Effector CD8-positive, alpha-beta T cell (primary cell): ENCODE measurements around the gene RCAN2.

Experiments
- DNase-seq: peaks from one replicate; lab custom pipeline; 2025; lab: John Stamatoyannopoulos, UW

RCAN2 gene

DNA sequence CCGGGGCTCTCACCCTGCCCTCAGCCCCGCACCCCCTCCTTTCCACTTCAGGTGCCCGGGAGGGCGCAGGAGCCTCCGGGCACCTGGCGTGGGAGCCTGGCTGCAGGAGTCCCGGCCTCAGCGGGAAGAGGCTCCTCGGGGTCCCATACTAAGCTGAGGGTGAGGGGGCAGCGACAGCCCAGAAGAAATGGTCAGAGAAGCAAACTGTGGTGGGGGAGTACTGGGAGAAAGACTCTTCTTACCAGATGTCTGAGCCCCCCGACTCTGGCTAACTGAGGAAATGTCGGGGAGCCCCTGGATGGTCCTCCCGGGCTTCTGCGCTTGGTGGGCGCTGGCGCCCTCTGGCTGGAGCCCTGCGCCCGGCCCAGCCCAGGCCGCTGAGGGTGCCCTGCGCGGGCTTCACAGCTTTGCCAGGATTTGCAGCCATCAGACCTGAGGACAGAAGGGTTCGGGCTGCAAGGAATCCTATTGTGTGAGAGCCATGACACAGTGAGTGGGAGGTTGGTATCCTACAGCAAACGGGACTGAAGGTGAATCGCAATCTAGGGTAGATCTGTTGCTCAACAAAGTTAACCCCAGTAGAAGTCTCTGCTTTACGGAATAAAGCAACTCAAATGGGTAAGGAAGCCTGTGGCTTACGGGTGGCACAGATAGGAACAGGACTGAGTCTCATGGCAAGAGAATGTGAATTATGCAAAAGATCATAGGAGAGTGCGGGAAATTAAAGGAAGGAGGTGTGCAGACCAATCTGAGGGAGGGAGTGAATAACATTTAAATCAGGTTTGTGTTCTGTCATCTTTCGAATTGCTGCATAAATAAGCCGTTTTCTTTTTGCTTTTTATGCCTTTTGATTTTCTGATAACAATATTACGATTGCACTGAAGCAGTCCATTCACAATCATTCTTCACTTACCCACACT is 639 bp upstream of the RCAN2 start:
- no peak for DNase-seq

DNA sequence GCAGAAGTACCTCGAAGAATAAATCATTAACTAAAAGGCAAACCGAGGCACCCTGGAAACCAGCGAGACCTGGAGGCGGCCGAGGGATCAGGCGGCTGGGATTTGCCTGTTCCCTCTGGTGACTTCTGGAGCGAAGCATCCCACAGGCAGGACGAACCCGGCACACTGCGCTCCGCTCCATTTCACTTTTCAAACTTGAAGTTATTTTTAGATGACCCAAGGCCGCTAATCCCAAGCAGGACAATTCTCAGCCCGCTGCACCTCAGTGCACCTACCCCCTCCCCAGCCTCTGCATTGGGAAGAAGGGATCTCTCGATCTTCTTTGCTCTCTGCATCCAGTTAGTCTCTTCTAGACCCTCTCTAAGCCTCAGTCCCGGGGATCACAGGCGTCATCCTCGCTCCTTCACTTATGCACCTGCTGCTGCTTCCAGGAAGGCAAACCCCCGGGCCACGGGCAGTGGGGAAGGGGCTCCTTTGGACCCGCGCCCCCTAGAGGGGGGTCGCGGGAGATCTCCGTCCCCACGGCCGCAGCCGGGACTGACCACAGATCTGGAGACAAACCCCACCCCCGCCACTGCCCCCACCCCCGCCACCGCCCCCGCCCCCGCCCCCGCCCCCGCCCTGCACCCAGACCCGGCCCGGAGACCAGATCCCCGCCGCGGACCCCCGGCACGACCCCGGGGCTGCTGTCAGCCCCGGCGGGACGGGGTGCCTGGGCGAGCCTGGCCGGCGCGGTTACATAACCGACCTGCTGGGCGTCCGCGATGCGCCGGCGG is 636 bp downstream of the RCAN2 start:
- DNase-seq: no peak

DNA sequence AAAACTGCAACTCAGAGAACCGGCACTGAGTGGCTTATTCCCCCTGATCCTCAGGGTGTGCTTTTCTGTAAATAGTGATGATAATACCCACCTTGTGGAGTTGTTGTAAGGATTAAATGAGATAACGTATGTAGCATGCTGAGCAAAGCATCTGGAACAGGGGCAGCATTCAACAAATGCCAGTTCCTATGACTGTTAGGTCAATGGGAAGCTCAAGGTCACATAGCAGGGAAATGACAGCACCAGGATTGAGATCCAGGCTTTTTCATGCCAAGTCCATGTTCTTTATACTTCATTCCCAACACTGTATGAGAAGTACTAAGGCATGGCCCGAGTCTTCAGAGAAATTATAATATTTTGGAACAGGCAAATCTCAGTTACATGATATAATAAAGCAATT is 5.1 kb downstream of the RCAN2 start:
- DNase-seq: no peak

DNA sequence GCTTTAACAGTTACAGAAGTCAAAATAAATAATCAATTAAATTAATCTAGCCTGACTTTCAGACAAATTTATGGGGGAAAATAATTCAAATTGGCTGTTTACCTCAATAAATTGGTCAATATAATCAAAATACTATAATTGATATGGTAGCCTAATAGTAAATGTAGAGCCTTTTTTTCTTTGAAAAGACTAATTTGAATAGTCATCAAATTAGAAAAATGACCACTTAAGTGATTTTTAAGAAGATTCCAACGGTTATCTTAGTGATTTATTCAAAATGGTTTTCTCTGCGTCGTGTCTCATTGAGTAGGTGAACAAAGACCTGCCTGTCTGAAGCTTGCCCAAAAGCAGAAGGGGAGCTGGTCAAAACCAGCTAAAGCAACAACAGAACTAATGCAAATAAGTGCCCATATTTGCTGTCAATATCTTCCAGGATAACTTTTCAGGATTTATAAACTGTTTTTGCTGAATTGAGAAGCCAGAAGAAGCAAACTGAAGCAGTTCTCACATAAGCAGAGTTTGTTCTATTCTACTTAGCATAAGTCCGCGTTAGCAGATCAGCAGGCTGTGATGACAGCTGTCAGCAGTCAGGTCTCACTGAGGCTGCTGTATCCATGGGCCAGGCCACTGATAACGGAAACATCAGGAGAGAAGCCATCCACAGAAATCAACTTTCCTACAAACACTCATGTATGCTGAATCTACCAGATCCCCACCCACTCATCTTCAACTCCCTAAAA is 7.0 kb downstream of the RCAN2 start:
- DNase-seq: no peak

DNA sequence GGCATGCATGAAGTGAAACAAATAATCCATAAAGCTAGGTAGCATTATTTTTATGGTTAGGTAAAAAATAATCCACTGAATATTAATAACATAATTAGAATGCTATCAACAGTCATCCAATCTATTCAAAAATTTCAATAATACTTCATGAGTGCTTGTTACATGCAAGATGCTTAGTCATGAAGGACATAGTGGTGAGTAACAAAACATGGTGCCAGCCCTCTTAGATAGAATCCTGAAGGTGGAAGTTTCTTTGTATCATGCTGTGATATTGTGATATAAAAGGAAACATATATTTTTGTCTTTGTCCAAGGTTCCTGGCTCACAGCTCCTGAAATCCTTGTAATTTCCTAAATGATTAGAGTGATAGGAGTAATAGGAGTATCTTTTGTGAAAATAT is 14.9 kb downstream of the RCAN2 start:
- no peak for DNase-seq

DNA sequence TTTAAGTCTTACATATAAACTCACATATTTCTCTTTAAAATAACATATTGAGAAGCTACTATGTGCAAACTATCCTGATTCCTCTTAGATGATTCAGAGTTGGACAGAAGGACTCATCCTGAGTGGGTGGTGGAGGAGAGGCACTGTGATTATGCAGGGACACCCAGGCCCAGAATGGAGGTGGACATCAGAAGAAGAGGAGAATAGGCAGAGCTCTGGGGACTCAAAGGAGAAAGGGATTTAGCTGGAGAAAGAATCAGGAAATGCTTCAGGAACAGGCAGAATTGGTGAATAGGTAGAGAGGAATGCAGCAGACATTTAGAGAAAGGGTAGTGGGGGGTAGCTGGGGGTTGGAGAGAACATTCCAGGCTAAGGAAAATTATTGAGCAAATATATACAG is 17.4 kb downstream of the RCAN2 start:
- DNase-seq: no peak

DNA sequence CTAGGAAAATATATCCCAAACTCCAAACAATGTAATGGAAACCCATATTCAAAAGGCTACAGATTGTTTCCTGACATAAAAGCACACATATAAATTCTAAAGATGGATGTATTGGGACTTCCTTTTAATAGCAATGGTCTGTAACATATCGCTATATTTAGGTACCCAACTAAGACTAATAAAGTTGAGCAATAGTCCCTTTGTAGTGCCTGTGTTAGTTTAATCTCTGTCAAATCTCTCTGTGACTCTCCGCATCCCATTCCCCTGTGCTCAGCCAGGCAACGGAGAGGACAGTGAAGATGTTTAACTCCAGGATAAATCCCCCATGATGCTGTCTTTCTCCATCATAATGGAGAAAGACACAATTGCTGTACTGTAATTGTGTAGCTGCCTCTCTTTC is 19.0 kb downstream of the RCAN2 start:
- no peak for DNase-seq

DNA sequence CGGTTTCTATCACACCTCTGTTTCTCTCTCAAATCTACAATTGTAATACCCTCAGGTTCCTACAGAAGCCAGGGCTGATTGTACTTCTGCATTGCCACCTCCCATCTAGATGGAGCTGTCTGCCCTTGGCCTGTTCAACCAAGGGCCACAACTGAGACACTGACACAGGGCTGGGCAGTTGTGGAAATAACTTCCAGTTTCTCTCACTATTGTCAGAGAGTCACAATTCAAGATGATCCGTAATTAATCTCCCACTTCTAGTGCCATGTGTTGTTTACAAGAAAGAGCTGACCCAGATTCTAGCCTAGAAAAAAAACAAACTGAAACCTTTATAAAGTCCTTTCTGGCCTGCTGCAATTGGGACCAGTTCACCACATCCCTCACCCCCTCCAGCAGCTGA is 22.2 kb downstream of the RCAN2 start:
- no peak for DNase-seq

DNA sequence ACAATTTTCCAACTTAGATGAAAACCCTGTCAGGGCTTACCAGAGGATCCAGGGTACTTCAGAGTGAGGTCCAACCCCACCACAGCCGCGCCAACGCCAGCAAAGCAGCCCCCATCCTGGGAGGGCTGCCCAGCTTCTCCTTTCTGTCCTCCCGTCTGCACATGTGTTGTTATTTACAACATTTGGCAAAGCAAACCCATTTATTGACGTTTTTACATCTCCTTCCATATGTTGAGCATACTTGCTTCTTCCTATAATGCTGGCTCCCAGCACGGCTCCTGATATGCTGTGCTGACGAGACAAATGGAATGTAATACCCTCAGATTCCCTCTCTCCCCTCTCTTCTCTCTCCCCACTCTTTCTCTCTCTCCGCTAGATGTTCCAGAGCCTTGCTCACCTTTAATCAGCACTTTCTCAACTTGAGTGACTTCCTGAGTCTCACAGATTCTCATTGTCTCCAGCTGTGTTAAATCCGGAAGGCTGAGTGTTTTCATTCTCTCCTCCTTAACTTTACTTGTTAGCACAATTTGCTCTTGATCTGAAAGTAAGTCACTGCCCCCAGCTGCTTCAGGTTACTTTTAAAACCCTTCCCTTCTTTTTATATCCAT is 22.7 kb downstream of the RCAN2 start:
- no peak for DNase-seq

DNA sequence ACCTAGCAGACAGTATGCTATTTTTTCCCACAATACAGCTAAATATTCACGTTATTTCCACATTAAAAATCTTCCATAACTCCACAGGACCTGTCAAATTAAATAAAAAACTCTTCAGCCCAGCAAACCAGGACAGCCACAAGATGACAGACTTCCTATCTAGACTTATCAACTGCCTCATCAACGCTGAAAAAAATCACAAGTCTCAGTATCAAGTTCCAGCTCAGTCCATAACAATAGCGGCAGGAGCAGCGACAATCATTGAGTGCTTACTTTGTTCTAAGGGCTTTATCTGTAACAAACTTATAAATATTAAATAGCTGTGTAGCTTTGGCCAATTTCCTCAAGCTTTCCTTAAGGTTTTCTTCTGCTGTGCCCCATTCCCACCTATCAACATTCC is 24.7 kb downstream of the RCAN2 start:
- DNase-seq: no peak

DNA sequence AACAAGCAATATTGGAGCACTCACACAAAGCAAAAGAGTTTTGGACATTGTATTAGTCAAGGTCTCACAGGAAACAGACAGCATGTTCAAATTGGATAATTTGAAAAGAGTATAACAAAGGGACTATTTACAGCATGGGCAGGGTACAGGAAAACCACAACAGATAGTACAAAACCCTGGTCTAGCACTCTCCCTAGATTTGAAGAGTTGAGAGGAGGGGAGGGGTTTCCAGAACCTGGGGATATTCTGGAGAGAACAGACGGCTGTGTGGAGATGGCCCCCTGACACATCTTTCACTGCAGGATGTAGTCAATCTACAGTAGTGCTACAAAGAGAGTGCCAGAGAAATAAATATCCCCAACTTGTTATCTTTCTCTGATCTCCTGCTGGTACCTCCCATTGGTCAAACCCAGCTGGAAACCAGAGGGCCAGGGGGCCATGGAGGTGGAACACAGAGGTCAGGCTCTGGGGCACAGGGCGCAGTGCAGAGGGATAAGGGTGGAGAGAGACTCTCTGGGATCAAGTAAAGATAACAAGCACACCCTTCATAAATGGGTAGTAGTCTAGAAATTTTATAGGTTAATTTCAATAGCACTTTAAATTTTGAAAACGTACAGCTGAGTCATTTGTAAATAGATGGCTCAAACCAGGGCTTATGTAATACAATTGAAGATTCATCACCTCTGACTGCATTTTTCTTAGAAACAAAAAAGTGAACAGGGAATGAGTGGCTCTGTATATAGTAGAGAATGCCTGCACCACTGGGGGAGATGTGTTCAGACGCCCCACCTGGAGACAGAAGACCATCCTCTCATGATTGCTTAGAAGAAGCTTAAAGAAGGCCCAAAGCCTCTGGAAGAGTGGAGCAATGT is 25.7 kb downstream of the RCAN2 start:
- no peak for DNase-seq

DNA sequence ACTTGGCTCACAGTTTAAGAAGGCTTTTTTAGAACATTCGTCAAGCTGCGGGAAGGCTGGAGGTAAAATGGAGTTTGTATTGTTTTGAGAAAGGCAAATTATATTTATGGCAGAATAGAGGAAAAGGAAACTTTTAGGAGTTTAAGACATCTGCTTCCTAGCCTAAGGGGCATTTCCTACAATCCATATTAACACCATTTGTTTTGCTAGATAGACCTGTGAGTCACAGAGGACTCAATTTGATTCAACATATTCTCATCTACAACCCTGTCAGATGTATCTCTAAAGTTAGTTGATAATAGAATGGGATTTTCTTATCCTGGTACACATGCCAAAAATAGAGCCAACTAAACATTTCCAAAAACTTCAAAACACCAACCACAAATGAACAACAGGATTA is 35.0 kb downstream of the RCAN2 start:
- no peak for DNase-seq

DNA sequence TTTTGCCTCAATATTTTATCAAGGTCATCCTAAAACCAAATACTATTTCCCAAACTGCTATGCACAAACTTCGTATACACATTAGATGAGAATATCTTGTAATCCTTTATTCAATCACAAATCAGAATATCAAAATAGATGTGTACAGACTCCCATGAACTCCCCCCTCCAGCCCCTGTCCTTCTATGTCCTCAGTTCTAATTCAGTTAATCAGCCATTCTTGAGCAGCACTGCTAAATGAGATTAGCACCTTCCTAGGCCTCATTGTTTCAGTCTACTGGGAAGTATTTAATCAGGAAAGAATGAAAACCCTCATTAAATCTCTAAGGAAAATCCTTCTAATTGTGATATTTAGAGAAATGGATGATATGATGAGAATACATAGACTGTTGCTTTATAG is 36.6 kb downstream of the RCAN2 start:
- DNase-seq: no peak

DNA sequence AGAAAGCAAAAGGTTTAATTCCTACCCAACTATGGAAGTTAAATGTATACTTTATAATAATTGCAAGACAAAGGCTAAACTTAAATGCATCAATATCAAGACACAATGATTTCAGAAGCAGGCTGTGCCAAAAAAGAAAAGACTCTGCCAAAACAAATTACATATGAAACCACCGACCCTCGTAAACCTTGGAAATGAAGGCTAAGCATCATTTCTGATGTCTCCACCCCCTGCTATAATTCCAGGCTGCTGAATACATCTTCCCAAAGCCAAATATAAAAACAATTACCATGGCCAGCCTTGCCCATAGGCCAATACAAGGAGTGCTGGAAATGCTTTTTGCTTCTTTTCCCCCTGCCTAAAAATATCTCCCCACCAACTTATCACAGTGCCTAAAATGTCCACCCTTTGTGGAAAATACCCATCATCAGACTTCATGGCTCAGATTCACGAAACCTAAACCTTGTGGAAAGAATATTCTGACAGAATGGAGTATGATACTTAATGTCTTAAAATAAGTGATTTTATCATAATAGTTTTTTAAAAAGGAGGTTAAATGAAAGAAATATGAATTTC is 37.4 kb downstream of the RCAN2 start:
- DNase-seq: no peak

DNA sequence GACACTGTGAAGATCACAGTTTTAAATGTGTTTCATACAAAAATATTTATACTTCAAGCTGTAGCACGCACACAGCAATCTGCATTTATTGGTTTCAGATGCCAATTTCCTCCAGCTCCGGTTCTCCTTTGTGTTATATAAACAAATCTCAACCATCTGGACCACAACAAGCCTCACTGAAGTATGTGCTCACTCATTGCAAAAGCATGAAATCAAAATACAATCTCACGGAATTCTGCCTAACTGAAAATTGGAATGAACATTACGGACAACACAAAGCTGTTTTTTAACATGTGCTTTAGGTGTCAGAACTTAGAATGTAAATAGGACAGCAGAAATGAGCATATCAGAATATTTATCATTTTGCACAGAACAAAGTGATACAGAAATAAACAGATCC is 38.0 kb downstream of the RCAN2 start:
- DNase-seq: no peak

DNA sequence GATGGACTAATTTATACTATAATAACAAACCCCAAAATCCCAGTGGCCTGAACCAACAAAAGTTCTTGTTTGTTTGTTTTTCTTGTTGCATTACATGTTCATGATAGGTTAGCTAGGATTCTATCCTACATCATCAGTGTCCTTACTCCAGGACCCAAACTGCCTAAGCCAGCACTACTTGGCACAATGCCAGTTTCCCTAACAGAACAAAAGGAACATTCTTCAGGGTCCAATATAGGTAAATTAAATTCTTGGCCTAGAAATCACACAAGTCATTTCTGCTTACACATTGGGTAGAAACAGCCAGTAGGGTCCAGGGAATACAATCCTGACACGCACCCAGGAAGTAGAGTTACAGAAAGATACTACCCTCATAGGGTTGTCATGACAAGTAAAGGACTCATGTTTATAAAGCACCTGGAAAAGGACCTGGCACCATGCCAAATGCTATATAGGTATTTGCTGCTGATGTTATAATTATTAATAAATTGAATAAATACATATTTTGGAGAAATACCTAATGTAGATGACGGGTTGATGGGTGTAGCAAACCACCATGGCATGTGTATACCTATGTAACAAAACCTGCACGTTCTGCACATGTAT is 38.8 kb downstream of the RCAN2 start:
- DNase-seq: no peak

DNA sequence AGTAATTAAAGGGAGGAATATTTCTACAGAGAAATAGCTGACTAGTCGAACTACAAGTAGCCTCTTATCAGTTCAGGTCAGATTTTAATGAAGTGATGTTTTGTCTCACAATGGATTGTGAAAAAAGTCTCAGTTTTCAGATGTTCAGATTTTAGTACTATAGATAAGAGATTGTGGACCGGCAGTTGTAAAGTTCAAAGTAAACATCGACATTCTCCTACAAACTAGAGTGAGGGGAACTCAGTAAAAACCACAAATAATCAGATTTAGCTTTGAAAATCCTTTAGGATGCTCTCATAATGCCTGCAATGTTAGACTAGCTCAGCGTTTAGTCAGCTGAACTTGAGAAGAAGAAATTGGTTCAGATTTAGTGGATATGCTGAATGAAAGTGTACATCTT is 39.9 kb downstream of the RCAN2 start:
- no peak for DNase-seq

DNA sequence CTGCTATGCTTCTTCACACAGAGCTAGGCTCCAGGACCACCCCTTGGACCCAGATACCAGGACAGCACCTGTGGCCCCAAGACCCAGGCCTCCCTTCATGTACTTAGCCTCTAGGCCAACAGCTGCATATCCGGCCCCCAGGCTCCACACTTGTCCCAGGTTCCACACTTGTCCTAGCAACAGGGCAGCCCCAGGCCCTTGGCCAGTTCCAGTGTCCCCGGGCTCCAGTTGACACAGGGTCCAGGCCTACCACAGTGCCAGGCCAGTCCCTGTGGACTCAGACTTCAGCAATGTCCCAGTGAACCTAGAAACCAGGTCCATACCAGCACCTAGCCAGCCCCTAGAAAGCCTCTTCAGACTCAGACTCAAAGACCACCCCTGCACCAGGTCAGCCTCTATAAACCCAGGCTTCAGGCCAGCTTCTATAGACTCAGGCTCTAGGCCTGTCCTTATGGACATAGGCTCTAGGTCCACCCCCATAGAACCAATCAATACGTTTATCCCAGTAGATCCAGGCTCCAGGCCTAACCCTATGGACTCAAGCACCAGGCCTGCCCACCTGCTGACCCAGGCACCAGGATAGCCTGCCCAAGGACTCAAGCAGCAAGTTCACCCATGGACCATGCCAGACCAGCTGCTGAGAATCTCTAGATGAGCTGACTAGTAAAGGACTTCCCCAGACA is 46.3 kb downstream of the RCAN2 start:
- no peak for DNase-seq

DNA sequence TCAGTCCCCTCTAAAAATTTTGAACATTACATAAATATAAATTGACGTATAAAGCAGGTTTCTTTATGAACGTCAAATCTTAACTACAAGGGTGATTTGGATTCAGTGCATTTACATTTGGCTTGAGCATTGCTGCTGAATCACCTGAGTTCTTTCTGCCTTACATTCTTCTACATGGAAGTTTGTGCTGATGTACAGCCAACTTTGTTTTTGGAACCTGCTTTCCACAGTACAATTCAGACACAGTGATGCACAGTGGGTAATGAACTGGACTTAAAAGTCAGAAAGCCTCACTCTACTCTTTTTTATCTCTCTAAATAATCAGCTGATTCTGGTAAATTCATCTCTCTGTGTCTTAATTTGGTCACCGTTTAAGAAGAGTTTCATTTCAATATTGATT is 47.6 kb downstream of the RCAN2 start:
- no peak for DNase-seq

DNA sequence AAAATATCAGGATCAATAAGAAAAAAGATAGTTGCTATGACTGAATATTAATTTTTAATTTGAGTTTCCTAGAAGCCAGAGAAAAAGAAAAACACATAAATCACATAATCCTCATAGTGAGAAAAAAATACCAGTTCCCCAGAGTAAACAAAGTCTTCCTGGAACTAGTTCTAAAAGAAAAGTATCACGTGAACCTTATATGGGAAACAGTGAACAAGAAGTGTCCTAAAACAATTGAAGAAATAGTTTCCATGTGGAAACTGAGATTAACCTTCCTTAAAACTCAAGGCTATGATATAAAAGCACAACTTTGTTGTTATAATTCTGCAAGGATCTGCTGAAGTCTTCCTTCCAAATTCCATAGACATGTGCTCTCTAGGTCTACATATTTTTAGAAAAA is 50.6 kb downstream of the RCAN2 start:
- DNase-seq: no peak
